Endothelial cell of umbilical vein (primary cell): Measurements from ENCODE around the gene CORO7. TPM values are rescaled to one million over a fixed set of nuclear protein-coding genes. Genes with fewer than 3 reads are reported as not detected.

Source experiments
- BruUV-seq: library from RNA; stranded (reverse); fragments of 400-500 nt; replicated peaks from 2 replicates; lab custom pipeline; 2021; lab: Mats Ljungman, UMichigan
- CTCF ChIA-PET: fragments of 300-600, 350-600 bp; sonication (Branson Sonifier 250); formaldehyde crosslinking; loops from one replicate; lab custom pipeline; 2021; ENCODE audit warnings: antibody characterized with exemption, inconsistent platforms; lab: Charles Lee
- POLR2A ChIA-PET: fragments of 300-600, 350-600 bp; sonication (Branson Sonifier 250); formaldehyde crosslinking; loops from one replicate; lab custom pipeline; 2021; ENCODE audit warnings: antibody characterized with exemption, inconsistent platforms; lab: Charles Lee
- DNase-seq: peaks from one replicate; pipeline ENCODE4 v3.0.0-alpha.2; 2011; ENCODE audit warnings: low read depth, low spot score
- FAIRE-seq: peaks from 2 replicates; lab custom pipeline; 2011; peaks lifted over from hg19 to GRCh38; lab: Jason Lieb, UNC
- H2AFZ ChIP-seq: 2 replicates; pipeline ENCODE4 v1.6.0; 2012; ENCODE audit warnings: low read depth, low read length, control low read depth, inconsistent platforms
- H3K27ac ChIP-seq: 2 replicates; pipeline ENCODE4 v1.5.1; 2011; ENCODE audit warnings: low read depth, mild to moderate bottlenecking, control low read depth, low read length, moderate library complexity; ENCODE audit not compliant: insufficient read depth
- H3K27me3 ChIP-seq, 2 experiments: 2 replicates each; pipeline versions ENCODE4 v1.6.0 to v1.6.1; 2011; ENCODE audit warnings: low read length in 2 of 2, mixed read lengths in 1 of 2; ENCODE audit not compliant: control insufficient read depth in 2 of 2, insufficient read depth in 2 of 2
- H3K36me3 ChIP-seq, 2 experiments: 2 replicates in 1 of 2; 3 replicates in 1 of 2; pipeline ENCODE4 v1.5.1; 2011; ENCODE audit warnings: low read length in 2 of 2, mild to moderate bottlenecking in 1 of 2, moderate library complexity in 1 of 2; ENCODE audit not compliant: control insufficient read depth in 2 of 2, insufficient read depth in 2 of 2; ENCODE audit errors: extremely low read depth in 1 of 2
- H3K4me1 ChIP-seq: 3 replicates; pipeline ENCODE4 v1.5.1; 2011; ENCODE audit warnings: mild to moderate bottlenecking, low read length; ENCODE audit not compliant: control insufficient read depth, insufficient read depth; ENCODE audit errors: extremely low read depth
- H3K4me2 ChIP-seq: 2 replicates; pipeline ENCODE4 v1.6.1; 2011; ENCODE audit warnings: low read length, control low read depth, mixed read lengths; ENCODE audit not compliant: insufficient read depth
- H3K4me3 ChIP-seq, 3 experiments: fragments of 200-600 bp in 1 of 3; sonication (generic), shearing (Covaris generic) in 1 of 3; replicated peaks in 1 of 3; 2 replicates each; pipeline ENCODE4 v1.5.1; 2011 to 2016; ENCODE audit warnings: control low read depth in 3 of 3, low read length in 3 of 3, mild to moderate bottlenecking in 2 of 3, inconsistent platforms in 1 of 3, low read depth in 1 of 3, moderate library complexity in 1 of 3; ENCODE audit not compliant: insufficient read depth in 1 of 3
- H3K79me2 ChIP-seq: 2 replicates; pipeline ENCODE4 v1.6.0; 2012; ENCODE audit warnings: low read length, inconsistent platforms; ENCODE audit not compliant: control insufficient read depth, insufficient read depth
- H3K9ac ChIP-seq: replicated peaks from 2 replicates; pipeline ENCODE3; 2011; ENCODE audit warnings: low read length, control low read depth; ENCODE audit not compliant: insufficient read depth; ENCODE audit errors: extremely low read depth
- H3K9me1 ChIP-seq: replicated peaks from 3 replicates; pipeline ENCODE4 v1.6.0; 2011; ENCODE audit warnings: mild to moderate bottlenecking, low read length; ENCODE audit not compliant: control insufficient read depth, insufficient read depth; ENCODE audit errors: extremely low read depth
- H3K9me3 ChIP-seq: replicated peaks from 2 replicates; pipeline ENCODE4 v1.5.1; 2012; ENCODE audit warnings: low read length, inconsistent platforms; ENCODE audit not compliant: control insufficient read depth, insufficient read depth
- H4K20me1 ChIP-seq: replicated peaks from 2 replicates; pipeline ENCODE3; 2011; ENCODE audit warnings: mild to moderate bottlenecking, low read length; ENCODE audit not compliant: control insufficient read depth, insufficient read depth; ENCODE audit errors: extremely low read depth
- CTCF ChIP-seq, 2 donors: IDR thresholded peaks; 1 replicate in 1 of 2; 2 replicates in 1 of 2; pipeline ENCODE4 v1.5.1; 2011; ENCODE audit warnings: low read length in 2 of 2, mild to moderate bottlenecking in 2 of 2, moderate library complexity in 2 of 2, control low read depth in 1 of 2, inconsistent platforms in 1 of 2, low read depth in 1 of 2; ENCODE audit not compliant: insufficient read depth in 1 of 2; ENCODE audit errors: extremely low read depth in 1 of 2
- EZH2 ChIP-seq: IDR thresholded peaks from 2 replicates; pipeline ENCODE4 v1.6.1; 2012; ENCODE audit warnings: borderline replicate concordance, low read depth, mild to moderate bottlenecking, moderate library complexity, low read length, inconsistent platforms; ENCODE audit not compliant: severe bottlenecking
- FOS ChIP-seq: IDR thresholded peaks from 2 replicates; pipeline ENCODE4 v1.6.1; 2011; ENCODE audit warnings: mild to moderate bottlenecking, low read length, moderate library complexity, borderline replicate concordance; ENCODE audit not compliant: insufficient read depth
- GATA2 ChIP-seq: IDR thresholded peaks from 2 replicates; pipeline ENCODE4 v1.7.0; 2011; ENCODE audit warnings: low read depth, mild to moderate bottlenecking, moderate library complexity, mixed read lengths, low read length; ENCODE audit not compliant: insufficient read length, insufficient read depth
- JUN ChIP-seq: IDR thresholded peaks from 2 replicates; pipeline ENCODE4 v1.6.1; 2011; ENCODE audit warnings: borderline replicate concordance, low read depth; ENCODE audit not compliant: insufficient read length, insufficient read depth
- MAX ChIP-seq: IDR thresholded peaks from 2 replicates; pipeline ENCODE4 v1.6.1; 2011; ENCODE audit not compliant: insufficient read depth, insufficient read length
- MYC ChIP-seq: IDR thresholded peaks from one replicate; pipeline ENCODE4 v1.6.1; 2011; ENCODE audit warnings: mild to moderate bottlenecking, low read depth, low read length
- POLR2A ChIP-seq: IDR thresholded peaks from 2 replicates; pipeline ENCODE4 v1.6.1; 2012; ENCODE audit warnings: low read depth, mild to moderate bottlenecking, control low read depth, low read length
- POLR2AphosphoS5 ChIP-seq: IDR thresholded peaks from 2 replicates; pipeline ENCODE4 v1.6.1; 2012; ENCODE audit warnings: low read depth, mild to moderate bottlenecking, control low read depth, low read length, moderate library complexity; ENCODE audit not compliant: insufficient read depth
- dilution Hi-C: fragments of 300-500 bp; cut with MboI; formaldehyde crosslinking; loops from one replicate; pipeline ENCODE4 v1.15.0; 2019; ENCODE audit warnings: low sequenced_read_pairs; ENCODE audit not compliant: extremely low pct_ligation_motif_present
- intact Hi-C: fragments of 100-400 bp; cut with micrococcal nuclease; formaldehyde crosslinking; loops from one replicate; pipeline ENCODE4 v1.10.0; 2022
- polyA plus RNA-seq, 4 experiments: library from polyadenylated mRNA; depleted of rRNA in 3 of 4; stranded (reverse) in 3 of 4; unstranded in 1 of 4; fragments of >200 nt; gene quantifications; 2 replicates each; pipeline versions ENCODE4 v1.2.1 to v1.2.3, GENCODE V29; 2011 to 2012; ENCODE audit warnings: missing spikeins in 1 of 4
- total RNA-seq: library from RNA; stranded (reverse); gene quantifications from 2 replicates; pipeline ENCODE4 v1.2.3, GENCODE V29; 2021

CORO7 gene
- total and polyA plus RNA-seq, 2 donors (not counting 3 experiments of a cell fraction or from before 2014, with no cell fraction given): 42.5 to 72.3 TPM

GRCh38 chr16:4431023-4431422 is 14.6 kb upstream of the CORO7 start:
- H3K4me3 ChIP-seq: no peak overlapping the region
- H3K4me1 ChIP-seq: peaks cover 11% of the 10 kb centered on the region
- H2AFZ ChIP-seq: no peak overlapping the region
- BruUV-seq: no TSS peak
- FAIRE-seq (no peak), DNase-seq (no peak)
- H3K4me2 ChIP-seq: no peak overlapping the region
- no peak overlapping the region for H3K9ac ChIP-seq
- H3K27ac ChIP-seq: no peak overlapping the region
- no peaks in the 10 kb centered on the region for H3K27me3 ChIP-seq
- no peak for TF ChIP-seq GATA2
- TF ChIP-seq FOS: no peak
- TF ChIP-seq POLR2A: no peak
- no peak for TF ChIP-seq POLR2AphosphoS5
- no peak for TF ChIP-seq MAX
- no peak for TF ChIP-seq CTCF (IDR thresholded peaks at IDR 0.05; ENCODE audit: extremely low read depth in 1 of 2, insufficient read depth in 1 of 2, low read depth in 1 of 2, low read length in 2 of 2)
- no peak for TF ChIP-seq JUN
- no peak for TF ChIP-seq MYC
- TF ChIP-seq EZH2: no peak
- dilution Hi-C loops: no loop called here
- peaks cover 3 to 5% of the 10 kb centered on the region in 2 experiments for H3K36me3 ChIP-seq
- H3K9me1 ChIP-seq: no peaks in the 10 kb centered on the region
- no peaks in the 10 kb centered on the region for H3K9me3 ChIP-seq
- H3K79me2 ChIP-seq: peaks cover 37% of the 10 kb centered on the region
- intact Hi-C loops: no loop called here
- no peaks in the 10 kb centered on the region for H4K20me1 ChIP-seq
- POLR2A ChIA-PET: no interaction called here
- CTCF ChIA-PET: no interaction called here
